GM18511 (cell line): ENCODE data around the gene PNMA5.
"Not testable (repeated sequence)": the region's sequence is repeated elsewhere in the genome, so short reads cannot be mapped to it uniquely, and the experiment has no call there.

Experiments
- ATAC-seq: cut with Tn5 transposase; IDR thresholded peaks from one replicate; pipeline ENCODE4 v1.9.1; 2021; ENCODE audit warnings: mild to moderate bottlenecking, moderate library complexity; ENCODE audit not compliant: unreplicated experiment

Gene PNMA5

DNA sequence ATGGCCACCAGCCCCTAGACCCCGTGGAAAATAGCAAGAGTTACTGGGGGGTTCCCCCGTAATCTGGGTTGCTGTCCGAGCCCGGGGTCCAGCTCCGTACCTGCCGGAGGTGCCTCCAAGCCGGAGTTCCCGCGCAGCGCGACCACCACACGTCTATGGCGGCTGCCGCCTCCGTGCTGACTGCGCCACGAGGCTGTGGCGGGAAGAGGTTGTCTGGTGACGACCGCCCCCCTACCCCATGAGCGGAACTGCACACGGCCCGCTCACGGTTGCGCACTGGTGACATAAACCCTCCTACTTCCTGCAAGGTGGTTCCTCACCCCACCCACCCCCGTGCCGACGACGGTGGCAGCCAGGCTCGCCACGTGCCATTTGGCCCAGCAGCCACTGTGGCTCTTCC, at the start of gene PNMA5:
Gene PNMA5 (minus strand): TSS at position 184 of the 400 bp plus-strand sequence. CDS start 2,518 bp downstream, outside the sequence.
- ATAC-seq, result no peak

DNA sequence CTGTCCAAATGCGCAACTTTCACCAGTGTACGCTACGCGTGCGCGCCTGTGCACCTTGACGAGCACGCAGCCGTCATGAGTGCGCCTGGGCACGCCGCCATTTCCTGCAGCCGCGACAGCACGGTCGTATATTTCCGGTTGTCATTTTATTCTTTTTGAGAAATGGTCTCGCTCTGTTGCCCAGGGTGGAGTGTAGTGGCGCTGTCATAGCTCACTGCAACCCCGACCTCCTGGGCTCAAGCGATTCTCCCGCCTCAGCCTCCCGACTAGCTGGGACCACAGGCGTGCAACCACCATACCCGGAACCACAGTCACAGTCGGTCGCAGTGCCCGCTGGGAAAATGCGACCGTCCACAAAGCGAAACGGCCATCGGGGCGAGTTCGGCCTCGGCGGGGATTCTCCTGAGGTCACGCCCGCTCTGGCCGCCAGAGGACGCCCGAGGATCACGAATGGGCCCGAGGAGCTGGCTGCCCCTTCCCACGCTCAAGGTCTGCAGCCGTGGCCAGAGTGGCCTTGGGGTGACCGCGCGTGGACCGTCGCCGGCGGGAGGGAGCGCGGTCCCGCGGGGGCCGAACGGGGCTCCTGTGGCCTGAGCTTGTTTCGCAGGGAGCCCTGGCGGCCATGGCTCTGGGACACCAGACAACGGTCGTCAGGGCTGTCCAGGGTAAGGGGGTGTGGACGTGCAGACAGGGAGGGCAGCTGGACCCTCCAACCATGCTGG, 38.6 kb upstream of the PNMA5 start:
- ATAC-seq, result peak; percentile 85

DNA sequence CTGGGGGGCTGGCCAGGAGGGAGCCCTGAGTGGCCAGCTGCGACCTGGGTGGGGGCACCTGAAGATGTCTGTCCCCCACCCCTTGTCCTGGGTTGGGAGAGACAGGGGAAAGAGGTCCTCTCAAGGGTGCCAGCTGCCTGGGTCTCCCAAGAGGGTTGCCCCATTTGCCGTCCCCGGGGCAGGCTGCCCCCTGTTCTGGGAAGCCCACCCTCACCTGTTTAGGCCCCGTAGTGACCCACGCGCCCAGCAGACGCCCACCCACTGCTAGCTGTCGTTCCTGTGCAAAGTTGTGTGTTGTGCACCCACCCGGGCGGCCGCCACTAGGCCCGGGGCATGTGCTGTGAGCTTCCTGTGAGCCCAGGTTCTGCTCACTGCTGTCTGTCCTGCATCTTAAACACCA, 36.9 kb upstream of the PNMA5 start:
- ATAC-seq, result no peak

DNA sequence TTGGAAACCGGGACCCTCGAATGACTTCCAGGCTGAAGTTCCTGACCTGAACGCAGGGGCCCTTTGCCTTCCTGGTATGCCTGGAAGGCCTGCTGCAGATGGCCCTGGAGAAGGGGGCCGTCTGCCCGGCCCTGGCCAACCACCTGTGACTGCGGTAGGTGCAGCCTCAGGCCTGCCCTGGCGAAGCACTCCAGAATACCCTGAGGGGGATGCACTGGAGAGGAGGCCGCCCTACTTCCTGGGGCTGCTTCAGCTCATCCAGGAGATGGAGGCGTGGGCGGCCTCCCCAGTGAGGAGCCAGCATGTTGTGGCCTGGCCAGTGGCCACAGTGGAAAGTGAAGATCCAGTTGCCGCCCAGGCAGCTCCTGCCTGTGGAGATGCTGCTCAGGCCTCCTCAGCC, 36.0 kb upstream of the PNMA5 start:
- ATAC-seq, result no peak

DNA sequence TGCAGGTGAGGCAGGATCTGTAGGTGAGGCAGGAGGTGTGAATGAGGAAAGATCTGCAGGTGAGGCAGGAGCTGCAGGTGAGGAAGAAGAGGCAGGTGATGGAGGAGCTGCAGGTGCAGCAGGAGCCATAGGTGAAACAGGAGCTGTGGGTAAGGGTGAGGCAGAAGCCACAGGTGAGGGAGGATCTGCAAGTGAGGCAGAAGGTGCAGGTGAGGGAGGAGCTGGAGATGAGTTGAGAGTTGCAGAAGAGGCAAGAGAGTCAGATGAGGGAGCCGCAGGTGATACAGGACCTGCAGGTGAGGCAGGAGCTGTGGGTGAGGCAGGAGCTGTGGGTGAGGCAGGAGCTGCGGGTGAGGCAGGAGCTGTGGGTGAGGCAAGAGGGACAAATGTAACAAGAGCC, 35.2 kb upstream of the PNMA5 start:
- no peak for ATAC-seq

DNA sequence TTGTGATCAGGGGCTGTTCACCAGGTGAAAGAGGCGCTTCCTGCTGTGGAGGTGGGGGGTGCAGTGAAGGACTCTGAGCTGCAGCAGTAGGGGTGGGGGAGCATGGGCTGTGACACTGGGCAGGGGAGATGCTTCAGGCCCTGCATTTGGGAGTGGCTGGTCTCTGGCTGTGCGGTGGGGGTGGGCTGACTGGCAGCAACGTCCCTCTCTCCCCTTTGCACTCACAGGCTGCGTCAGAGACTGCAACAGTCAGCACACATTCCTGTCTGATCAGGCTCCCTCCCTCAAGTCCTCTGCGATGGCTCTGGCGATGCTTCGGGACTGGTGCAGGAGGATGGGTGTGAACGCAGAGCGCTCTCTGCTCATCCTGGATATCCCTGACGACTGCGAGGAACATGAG, 34.6 kb upstream of the PNMA5 start:
- not testable (repeated sequence) for ATAC-seq

DNA sequence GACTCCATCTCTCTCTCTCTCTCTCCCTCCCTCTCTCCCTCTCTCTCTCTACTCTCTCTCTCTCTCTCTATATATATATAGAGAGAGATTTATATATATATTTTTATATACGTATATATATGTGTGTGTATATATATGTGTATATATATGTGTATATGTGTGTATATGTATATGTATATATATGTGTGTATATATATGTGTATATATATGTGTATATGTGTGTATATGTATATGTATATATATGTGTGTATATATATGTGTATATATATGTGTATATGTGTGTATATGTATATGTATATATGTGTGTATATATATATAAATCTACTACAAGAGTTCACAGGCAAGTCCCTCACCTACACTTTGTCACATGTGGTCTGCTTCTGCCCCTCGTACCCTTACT, 32.6 kb upstream of the PNMA5 start:
- ATAC-seq, result not testable (repeated sequence)

DNA sequence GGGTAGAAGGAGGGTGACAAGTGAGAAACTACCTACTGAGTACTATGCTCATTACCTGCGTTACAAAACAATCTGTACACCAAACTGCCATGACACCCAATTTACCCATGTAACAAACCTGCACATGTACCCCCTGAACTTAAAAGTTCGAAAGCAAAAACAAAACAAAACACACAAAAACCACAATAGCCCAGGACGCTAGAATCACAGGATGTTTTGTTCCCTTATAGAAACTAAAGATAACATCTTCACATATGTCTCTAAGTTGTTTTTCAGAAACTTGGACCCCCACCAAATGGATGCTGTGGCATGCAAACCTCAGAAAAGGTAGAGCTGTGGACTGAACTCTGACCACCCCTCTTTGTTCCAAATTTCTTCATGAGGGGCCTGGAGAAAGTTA, 25.2 kb upstream of the PNMA5 start:
- no peak for ATAC-seq

DNA sequence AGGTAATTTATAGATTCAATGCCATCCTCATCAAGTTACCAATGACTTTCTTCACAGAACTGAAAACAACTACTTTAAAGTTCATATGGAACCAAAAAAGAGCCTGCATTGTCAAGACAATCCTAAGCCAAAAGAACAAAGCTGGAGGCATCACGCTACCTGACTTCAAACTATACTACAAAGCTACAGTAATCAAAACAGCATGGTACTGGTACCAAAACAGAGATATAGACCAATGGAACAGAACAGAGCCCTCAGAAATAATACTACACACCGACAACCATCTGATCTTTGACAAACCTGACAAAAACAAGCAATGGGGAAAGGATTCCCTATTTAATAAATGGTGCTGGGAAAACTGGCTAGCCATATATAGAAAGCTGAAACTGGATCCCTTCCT, 23.3 kb upstream of the PNMA5 start:
- ATAC-seq, result not testable (repeated sequence)

DNA sequence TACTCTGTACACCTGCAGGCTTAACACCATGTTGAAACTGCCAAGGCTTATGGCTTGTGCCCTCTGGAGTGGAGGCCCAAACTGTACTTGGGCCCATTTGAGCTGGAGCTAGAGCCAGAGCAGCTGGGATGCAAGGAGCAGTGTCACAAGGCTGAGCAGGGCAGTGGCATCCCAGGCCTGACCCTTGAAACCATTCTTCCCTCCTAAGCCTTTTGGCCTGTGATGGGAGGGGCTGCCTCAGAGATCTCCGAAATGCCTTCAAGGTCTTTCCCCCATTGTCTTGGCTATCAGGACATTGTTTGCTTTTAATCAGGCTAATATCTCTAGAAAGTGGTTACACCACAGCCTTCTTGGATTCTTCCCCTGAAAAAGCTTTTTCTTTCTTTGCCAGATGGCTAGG, 10.9 kb upstream of the PNMA5 start:
- no peak for ATAC-seq

DNA sequence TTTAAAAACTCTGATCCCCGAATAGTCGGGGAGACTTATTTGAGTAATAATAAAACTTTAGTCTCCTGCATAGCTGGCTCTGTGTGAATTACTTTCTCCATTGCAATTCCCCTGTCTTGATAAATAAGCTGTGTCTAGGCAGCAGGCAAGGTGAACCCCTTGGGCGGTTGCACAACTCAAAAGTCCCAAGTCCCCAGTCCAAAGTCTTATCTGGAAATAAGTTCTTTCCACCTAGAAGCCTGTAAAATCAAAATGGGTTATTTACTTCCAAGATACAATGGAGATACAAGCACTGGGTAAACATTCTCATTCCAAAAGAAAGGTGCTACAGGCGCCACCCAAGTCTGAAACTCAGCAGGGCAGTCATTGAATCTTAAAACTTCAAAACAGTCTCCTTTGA, 10.1 kb upstream of the PNMA5 start:
- ATAC-seq, result no peak

DNA sequence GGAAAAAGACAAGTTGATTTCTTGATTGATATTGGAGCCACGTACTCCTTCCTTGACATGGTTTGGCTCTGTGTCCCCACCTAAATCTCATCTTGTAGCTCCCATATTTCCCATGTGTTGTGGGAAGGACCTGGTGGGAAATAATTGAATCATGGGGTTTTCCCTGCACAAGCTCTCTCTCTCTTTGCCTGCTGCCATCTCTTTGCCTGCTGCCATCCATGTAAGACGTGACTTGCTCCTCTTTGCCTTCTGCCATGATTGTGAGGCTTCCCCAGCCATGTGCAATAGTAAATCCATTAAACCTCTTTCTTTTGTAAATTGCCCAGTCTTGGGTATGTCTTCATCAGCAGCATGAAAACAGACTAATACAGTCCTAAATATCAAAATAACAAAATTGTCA, 8.3 kb upstream of the PNMA5 start:
- not testable (repeated sequence) for ATAC-seq

DNA sequence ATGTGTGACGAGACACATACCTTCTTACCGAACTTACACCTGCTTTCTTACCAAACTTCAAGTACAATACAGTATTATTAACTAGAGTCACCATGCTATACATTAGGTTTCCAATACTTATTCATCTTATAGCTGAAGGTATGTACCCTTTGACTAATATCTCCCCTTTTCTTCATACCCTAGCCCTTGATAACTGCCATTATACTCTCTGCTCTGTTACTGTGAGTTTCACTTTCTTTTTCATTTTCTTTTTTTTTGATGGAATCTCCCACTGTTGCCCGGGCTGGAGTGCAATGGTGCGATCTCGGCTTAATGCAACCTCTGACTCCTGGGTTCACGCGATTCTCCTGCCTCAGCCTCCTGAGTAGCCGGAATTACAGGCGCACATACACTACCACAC, 3.4 kb upstream of the PNMA5 start:
- ATAC-seq, result no peak

DNA sequence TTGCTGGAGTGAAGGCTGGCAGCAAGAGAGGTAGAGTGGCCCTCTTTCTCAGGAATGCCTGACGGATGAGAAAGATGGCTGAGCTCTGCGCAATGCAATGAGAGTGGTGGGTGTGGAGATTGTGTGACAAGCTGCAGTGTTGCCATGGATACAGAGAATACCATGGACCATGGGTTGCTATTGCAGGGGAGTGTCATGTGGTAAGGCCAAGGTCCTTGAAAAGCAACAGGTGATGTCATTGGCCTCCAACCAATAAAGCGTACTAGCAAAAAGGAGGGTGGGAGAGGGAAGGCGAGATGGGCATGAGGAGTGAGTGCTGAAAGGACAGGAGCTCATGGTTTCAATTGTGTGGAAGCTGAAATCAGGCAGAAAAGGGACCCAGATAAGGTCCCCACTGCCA, 1.8 kb downstream of the PNMA5 start:
- ATAC-seq, result no peak

DNA sequence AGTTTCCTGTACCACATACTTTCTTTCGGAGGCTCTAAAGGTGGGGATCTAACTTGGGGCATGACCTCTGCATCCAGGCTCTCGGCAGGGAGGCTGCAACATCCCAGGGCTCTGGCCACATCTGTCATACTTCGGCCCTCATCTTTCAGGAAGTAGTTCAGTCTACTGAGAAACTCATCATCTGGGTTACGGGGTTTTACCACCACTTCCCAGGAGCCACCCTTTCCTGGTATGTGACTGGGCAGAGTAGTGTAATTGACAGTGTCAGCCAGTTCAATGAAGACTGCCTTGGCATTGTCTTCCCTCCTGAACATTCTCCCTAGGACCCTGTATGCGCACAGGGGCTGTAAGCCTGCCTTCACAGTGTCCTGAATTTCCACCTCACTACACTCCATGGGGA, 2.8 kb downstream of the PNMA5 start:
- ATAC-seq, result no peak

DNA sequence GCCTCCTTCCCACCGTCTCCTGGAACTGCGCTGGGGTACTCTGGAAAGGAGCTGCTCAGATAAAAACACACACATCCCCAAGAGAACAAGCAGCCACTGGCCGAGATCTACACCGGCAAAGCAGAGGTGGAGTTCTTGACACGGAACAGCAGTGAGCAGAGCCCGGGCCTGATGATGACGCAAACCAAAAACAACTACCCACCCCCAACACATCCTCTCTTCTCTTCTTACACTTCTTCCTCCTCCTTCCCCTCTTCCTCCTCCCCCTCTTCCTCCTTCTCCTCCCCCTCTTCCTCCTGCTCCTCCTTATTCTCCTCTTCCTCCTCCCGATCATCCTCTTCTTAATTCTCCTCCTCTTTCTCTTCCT, 4.6 kb downstream of the PNMA5 start:
- no peak for ATAC-seq

DNA sequence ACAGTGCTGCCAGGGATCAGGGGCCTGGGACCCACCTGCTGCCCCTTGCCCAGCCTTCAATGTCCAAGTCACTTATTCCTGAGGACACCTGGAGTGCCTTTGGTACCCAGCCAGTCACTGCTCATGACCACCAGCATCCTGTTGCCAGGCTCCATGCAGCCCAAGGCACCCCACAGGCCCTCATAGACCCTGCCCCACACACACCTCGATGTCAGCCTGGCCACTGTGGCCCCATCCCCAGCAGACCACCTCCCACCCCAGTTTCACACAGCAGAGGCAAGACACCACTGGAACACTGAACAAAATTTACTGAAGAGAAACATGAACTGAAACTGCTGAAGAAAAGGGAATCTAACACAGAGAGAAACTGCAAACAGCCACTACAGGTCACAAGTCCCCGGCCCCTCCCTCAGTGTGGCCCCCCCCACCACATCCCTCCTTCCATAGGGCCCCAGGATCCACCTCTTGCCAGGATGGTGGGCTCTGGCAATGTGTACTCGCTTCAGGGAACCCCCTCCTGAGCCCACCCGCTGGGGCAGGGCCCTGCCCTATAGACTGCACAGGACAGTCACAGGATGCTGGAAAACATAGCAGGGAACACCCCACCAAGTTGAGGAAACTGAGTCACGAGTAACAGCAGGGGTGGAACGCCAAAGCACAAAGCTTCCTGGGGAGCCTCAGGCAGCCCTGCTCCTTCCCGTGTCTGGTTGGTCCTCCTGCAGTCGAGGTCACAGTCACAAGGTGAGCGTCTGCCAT, 5.2 kb downstream of the PNMA5 start:
- ATAC-seq, result peak; percentile 71

DNA sequence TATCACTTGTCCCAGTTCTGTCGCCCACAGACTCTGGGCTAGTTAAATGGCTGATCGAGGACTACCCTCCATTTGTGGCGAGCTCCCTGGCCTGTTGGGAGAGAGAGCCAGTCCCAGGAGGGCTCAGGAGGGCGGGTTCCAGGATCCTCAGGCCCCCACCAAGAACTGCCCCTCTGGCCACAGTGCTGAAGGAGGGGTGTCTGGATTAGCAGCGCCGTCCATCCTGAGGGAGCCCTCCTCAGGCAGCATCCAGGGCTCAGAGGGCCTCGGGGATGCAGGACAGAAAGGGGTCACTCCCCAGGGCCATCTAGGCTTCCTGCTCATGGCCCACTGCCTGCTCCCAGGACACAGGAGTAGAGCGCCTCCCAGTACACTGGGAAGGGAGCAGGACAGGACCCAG, 6.1 kb downstream of the PNMA5 start:
- no peak for ATAC-seq

DNA sequence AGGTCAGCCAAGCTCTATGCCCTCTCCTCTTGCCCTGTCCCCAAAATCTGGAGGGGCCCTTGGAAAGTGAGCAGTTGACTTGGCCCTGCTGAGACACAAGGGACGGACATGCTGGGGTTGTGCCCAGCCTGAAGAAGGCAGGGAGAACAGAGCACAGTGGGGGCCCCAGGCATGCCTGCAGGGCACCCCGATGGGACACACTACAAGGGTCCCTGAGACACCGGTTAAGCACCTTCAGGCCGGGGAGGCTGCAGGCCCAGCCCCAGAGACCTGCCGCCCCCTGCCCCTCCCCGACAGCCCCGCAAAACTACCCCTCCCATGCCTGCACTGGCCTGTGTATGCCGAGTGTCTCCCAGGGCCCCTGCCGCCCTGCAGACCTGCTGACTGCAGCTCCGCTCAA, 6.8 kb downstream of the PNMA5 start:
- not testable (repeated sequence) for ATAC-seq

DNA sequence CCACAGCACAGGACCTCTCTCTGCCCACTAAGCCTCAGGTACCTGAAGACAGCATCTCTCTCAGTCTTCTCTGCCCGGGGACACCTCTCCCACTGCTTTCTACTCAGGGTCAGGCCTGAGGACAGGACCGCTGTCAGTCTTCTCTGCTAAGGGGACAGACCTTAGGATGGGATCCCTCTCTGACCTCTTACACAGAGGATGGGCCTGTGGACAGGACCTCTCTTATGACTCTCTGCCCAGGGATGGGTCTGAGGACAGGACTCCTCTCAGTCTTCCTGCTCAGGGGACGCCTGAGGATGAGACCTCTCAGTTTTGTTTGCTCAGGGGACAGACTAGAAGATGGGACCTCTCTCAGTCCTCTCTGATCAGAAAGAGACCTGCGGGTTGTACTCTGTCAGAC, 8.5 kb downstream of the PNMA5 start:
- not testable (repeated sequence) for ATAC-seq

DNA sequence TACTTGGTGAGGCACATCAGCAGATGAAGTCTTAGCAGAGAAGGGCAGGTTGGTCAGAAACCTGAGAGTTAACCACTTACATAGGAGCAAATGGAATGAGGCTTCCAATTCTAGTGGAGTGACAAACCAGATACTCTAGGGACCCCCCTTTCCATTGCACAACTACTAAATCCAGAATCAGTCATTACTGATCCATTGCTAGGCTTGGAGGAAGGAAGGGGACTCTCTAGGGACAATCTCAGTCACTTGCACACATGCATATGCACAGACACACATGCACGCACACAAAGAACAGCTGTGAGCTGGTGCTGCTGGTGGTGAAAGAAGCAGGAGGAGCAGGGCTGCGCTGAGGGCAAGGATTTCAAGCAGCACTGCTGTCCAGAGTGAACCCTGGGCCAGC, 25.7 kb downstream of the PNMA5 start:
- ATAC-seq, result no peak

DNA sequence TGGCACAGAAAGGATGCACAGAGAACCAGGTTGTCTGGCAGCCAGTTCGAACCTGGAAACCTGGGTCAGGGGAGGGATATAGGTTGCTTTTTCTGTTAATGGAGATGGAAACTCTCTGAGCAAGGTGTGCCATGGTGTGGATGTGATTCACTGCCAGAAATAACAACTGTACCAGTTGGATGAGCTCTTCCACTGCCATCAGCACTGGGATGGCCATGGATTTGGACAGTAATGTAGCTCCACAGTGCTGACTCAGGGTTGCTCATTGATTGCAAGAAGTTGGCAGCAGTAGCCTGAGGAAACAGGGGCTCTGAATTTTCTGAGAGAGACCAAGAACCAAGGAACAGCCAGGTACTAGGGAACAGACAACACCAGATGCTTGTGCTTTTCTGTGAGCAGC, 33.8 kb downstream of the PNMA5 start:
- no peak for ATAC-seq

DNA sequence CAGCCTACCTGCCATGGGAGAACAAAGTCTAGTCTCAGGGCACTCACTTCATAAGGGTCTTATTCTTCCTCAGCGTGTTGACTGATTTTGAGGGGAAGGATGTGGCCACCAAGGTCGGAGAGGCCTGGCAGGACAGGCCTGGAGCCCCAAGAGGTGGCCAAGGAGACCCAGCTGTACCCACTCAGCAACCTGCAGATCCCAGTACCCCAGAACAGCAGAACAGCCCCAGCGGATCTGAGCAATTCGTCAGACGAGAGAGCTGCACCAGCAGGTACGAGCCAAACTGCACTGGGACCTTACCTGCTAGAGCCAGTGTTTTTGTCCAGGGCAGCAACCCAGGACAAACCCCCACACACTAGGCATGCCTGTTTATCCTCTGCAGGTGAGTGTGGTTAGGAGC, 34.3 kb downstream of the PNMA5 start:
- ATAC-seq, result no peak
